ENCODE results near the gene SMLR1. TPM values are rescaled to one million over a fixed set of nuclear protein-coding genes. Genes with fewer than 3 reads are reported as not detected.

The SMLR1 gene
- total RNA-seq, 1 donor from 2014 or later: 22.2 TPM

Other genes with a start within 250 kb of the SMLR1 start
- 18.7 TPM for gene EPB41L2, start 235.8 kb downstream of the SMLR1 start, total RNA-seq